Measurements from ENCODE around the gene LRRTM4.
"Not testable (repeated sequence)": the region's sequence is repeated elsewhere in the genome, so short reads cannot be mapped to it uniquely, and the experiment has no call there.

The LRRTM4 gene

DNA sequence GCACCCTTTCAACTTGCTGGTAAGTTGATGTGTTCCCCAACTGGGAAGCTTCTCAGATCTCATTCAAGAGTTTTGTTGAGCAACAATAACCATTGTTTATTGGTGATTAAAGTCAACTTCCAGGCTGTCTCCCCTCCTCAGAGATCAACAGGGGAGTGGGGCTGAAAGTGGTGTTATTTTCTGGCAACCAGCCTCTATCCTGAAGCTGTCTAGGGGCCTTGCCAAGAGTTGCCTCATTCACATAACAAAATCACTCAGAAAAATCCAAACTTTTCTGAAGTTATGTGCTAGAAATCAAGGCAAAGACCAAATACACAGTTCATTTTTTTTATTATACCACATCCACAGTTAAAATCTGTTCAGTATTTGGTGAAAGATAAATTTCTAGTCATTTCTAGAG, 788.4 kb downstream of the LRRTM4 start:
- DNase-seq (ENCODE audit: low read depth in 1 of 2, low spot score in 1 of 2), result no peak
- in situ Hi-C loops (cut with HindIII; ENCODE audit: low pct_unique_long_range_greater_than_20kb, low sequenced_read_pairs), result no loop called here
- no peak for TF ChIP-seq JUND (IDR thresholded peaks at IDR 0.05; ENCODE audit: low read depth)

DNA sequence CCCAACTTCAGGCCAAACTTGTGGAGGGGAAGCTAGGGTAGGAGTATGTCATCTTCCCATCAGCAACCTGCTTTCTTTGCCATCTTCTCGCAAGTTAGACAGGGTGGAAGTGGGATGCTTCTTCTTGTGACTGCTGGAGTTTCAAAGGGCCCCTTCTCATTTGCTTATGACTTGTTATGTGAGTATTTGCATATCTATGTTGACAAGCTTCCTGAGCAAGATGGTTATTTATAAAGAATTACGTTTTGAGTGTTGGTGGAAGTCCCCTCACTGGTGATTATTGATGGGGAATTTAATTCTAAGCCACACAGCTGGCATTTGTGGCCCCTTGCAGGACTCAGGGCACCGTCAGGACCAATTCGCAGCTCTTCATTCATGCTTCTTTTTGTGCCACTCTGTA, 791.0 kb downstream of the LRRTM4 start:
- TF ChIP-seq JUND (IDR thresholded peaks at IDR 0.05; ENCODE audit: low read depth), result no peak
- DNase-seq (ENCODE audit: low read depth in 1 of 2, low spot score in 1 of 2), result no peak
- in situ Hi-C loops (cut with HindIII; ENCODE audit: low pct_unique_long_range_greater_than_20kb, low sequenced_read_pairs), result no loop called here

- DNase-seq (ENCODE audit: low read depth in 1 of 2, low spot score in 1 of 2), result no peak
- TF ChIP-seq JUND (IDR thresholded peaks at IDR 0.05; ENCODE audit: low read depth), result no peak
- in situ Hi-C loops (cut with HindIII; ENCODE audit: low pct_unique_long_range_greater_than_20kb, low sequenced_read_pairs), result no loop called here
These were observed 792.2 kb downstream of the LRRTM4 start for GRCh38 chr2:76730021-76730420.

- in situ Hi-C loops (cut with HindIII; ENCODE audit: low pct_unique_long_range_greater_than_20kb, low sequenced_read_pairs), result no loop called here
- no peak for TF ChIP-seq JUND (IDR thresholded peaks at IDR 0.05; ENCODE audit: low read depth)
- no peak for DNase-seq (ENCODE audit: low read depth in 1 of 2, low spot score in 1 of 2)
These were observed 801.0 kb downstream of the LRRTM4 start for GRCh38 chr2:76721226-76721625.

GRCh38 chr2:76713312-76713711, 808.9 kb downstream of the LRRTM4 start:
- TF ChIP-seq JUND (IDR thresholded peaks at IDR 0.05; ENCODE audit: low read depth), result no peak
- in situ Hi-C loops (cut with HindIII; ENCODE audit: low pct_unique_long_range_greater_than_20kb, low sequenced_read_pairs), result no loop called here
- DNase-seq (ENCODE audit: low read depth in 1 of 2, low spot score in 1 of 2), result no peak

- DNase-seq (ENCODE audit: low read depth in 1 of 2, low spot score in 1 of 2), result no peak
- in situ Hi-C loops (cut with HindIII; ENCODE audit: low pct_unique_long_range_greater_than_20kb, low sequenced_read_pairs), result no loop called here
- no peak for TF ChIP-seq JUND (IDR thresholded peaks at IDR 0.05; ENCODE audit: low read depth)
These were observed 810.7 kb downstream of the LRRTM4 start for GRCh38 chr2:76711490-76711889.

DNA sequence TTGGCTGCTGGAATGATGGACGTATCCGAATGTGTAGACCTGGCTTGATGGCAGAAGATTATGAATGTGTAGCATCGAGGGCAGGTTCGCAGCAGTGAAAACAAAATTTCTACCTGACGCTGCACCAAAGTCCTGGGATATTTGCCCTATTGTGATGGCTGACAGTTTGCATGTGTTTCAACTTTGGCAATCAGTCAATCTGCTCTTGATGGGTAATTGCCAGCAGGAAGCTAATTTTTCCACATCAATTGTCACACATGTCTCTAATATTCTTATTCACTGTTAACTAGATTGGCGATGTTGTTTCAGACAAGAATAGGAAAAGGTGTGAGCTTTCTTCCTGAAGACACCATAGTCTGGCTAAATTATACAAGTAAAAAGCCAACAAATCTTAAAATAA, 821.3 kb downstream of the LRRTM4 start:
- in situ Hi-C loops (cut with HindIII; ENCODE audit: low pct_unique_long_range_greater_than_20kb, low sequenced_read_pairs), result no loop called here
- DNase-seq (ENCODE audit: low read depth in 1 of 2, low spot score in 1 of 2), result no peak

DNA sequence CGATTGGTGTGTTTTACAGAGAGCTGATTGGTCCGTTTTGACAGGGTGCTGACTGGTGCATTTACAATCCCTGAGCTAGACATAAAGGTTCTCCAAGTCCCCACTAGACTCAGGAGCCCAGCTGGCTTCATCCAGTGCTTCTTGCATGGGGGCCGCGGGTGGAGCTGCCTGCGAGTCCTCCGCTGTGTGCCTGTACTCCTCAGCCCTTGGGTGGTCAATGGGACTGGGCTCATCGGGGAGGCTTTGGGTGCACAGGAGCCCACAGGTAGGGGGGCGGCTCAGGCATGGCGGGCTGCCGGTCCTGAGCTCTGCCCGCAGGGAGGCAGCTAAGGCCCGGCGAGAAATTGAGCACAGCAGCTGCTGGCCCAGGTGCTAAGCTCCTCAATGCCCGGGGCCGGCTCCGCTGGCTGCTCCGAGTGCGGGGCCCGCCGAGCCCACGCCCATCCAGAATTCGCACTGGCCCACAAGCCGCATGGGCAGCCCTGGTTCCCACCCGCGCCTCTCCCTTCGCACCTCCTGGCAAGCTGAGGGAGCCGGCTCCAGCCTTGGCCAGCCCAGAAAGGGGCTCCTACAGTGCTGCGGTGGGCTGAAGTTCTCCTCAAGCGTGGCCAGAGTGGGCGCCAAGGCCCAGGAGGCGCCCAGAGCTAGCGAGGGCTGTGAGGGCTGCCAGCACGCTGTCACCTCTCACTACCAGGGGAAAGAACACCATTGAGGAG, 824.0 kb downstream of the LRRTM4 start:
- DNase-seq (ENCODE audit: low read depth in 1 of 2, low spot score in 1 of 2); in situ Hi-C loops (cut with HindIII; ENCODE audit: low pct_unique_long_range_greater_than_20kb, low sequenced_read_pairs): not testable (repeated sequence)

More for the DNA sequence above, 821.3 kb downstream of the LRRTM4 start:
- no peak for TF ChIP-seq JUND (IDR thresholded peaks at IDR 0.05; ENCODE audit: low read depth)

All from T47D (cell line).